ENCODE results near the gene POLE3.
A peak's percentile ranks its signal among the peaks of the same experiment; 100 is the strongest.
"Not testable (repeated sequence)": the region's sequence is repeated elsewhere in the genome, so short reads cannot be mapped to it uniquely, and the experiment has no call there.

POLE3 gene

GRCh38 chr9:113401027-113401792, 9.3 kb downstream of the POLE3 start, which contains the start of gene ALAD:
ALAD (minus strand) TSS chr9:113401284; CDS start chr9:113393559, 7,725 bp downstream.
- DNase-seq = peak; percentile 99

GRCh38 chr9:113399646-113400200, 10.8 kb downstream of the POLE3 start:
- no peak for DNase-seq

GRCh38 chr9:113398796-113399195, 11.7 kb downstream of the POLE3 start:
- no peak for DNase-seq

GRCh38 chr9:113397203-113397631, 13.3 kb downstream of the POLE3 start:
- no peak for DNase-seq

GRCh38 chr9:113395000-113395861, 15.2 kb downstream of the POLE3 start:
- no peak for DNase-seq

- DNase-seq = no peak
Measured at GRCh38 chr9:113393281-113393680, 17.2 kb downstream of the POLE3 start.

GRCh38 chr9:113391917-113392316, 18.6 kb downstream of the POLE3 start:
- no peak for DNase-seq

- no peak for DNase-seq
Measured at GRCh38 chr9:113390192-113390960, 20.1 kb downstream of the POLE3 start.

- DNase-seq = no peak
Measured at GRCh38 chr9:113389451-113389850, 21.0 kb downstream of the POLE3 start.

GRCh38 chr9:113388833-113389232, 21.6 kb downstream of the POLE3 start:
- no peak for DNase-seq

- no peak for DNase-seq
Measured at GRCh38 chr9:113387560-113388230, 22.8 kb downstream of the POLE3 start.

GRCh38 chr9:113386571-113387393, 23.7 kb downstream of the POLE3 start:
- no peak for DNase-seq

- DNase-seq = no peak
Measured at GRCh38 chr9:113381909-113382411, 28.5 kb downstream of the POLE3 start.

- DNase-seq = not testable (repeated sequence)
Measured at GRCh38 chr9:113381441-113381840, 29.0 kb downstream of the POLE3 start.

GRCh38 chr9:113380869-113381378, 29.6 kb downstream of the POLE3 start:
- no peak for DNase-seq

GRCh38 chr9:113379829-113380210, 30.7 kb downstream of the POLE3 start:
- DNase-seq = not testable (repeated sequence)

- not testable (repeated sequence) for DNase-seq
Measured at GRCh38 chr9:113379094-113379828, 31.2 kb downstream of the POLE3 start.

GRCh38 chr9:113376634-113377567, 33.6 kb downstream of the POLE3 start, which contains the start of gene HDHD3:
HDHD3 (minus strand) TSS chr9:113376986; CDS start chr9:113374354, 2,632 bp downstream.
- peak; percentile 86 for DNase-seq
